Left renal cortex interstitium (tissue), 4 donors: ENCODE data around the gene INF2. TPM values are rescaled to one million over a fixed set of nuclear protein-coding genes. Genes with fewer than 3 reads are reported as not detected.

Experiments used
- DNase-seq, 4 donors: peaks; one replicate each; pipeline ENCODE4 v3.0.0-alpha.2; 2013; ENCODE audit warnings: low read depth in 4 of 4, low spot score in 2 of 4, missing footprints in 1 of 4
- polyA plus RNA-seq, 4 donors: library from polyadenylated mRNA; unstranded; fragments of 120-200 nt; gene quantifications; one replicate each; pipeline ENCODE4 v1.2.1, GENCODE V29; 2013; ENCODE audit not compliant: insufficient read length in 4 of 4

INF2 gene
- polyA plus RNA-seq, 4 donors: 34.1 to 73.9 (median 64.7) TPM

DNA sequence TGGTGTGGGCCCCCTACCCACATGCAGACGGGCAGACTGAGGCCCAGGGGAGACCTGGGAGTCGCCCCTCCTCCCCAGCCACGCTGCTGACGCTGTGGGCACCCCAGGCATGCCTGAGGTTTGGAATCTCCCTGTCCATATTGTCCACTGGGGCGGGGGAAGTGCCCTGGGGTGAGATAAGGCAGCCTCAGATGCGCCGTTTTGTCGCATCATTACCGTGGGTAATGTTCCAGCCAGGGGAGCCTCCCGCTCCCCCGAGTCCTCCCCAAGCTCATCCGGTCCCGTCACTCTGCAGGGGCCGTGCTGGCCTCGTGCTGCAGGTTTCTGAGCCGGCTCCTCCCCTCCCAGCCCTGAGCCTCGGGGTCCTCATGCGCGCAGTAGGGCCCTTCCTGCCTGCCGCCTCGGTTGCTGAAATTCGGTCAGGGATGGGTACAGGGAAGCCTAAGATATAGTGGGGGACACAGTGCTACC lies 11.4 kb downstream of the INF2 start:
- no peak for DNase-seq

DNA sequence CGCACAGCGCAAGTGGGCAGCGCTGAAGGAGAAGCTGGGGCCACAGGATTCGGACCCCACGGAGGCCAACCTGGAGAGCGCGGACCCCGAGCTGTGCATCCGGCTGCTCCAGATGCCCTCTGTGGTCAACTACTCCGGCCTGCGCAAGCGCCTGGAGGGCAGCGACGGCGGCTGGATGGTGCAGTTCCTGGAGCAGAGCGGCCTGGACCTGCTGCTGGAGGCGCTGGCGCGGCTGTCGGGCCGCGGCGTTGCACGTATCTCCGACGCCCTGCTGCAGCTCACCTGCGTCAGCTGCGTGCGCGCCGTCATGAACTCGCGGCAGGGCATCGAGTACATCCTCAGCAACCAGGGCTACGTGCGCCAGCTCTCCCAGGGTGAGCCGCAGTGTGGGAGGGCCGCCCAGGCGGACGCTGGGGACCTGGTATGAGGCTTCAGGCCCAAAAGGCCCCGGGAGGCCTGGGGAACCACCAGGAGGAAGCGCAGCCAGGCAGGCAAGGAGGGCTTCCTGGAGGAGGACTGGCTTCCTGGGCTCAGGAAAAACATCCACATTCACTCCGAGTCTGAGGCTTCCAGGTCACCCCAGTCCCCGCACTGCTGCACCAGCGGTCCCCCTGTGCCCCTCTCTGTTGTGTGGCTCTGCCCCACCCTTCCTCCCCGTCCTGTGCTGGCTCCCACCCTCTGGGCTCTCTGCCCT lies 12.1 kb downstream of the INF2 start:
- no peak for DNase-seq

DNA sequence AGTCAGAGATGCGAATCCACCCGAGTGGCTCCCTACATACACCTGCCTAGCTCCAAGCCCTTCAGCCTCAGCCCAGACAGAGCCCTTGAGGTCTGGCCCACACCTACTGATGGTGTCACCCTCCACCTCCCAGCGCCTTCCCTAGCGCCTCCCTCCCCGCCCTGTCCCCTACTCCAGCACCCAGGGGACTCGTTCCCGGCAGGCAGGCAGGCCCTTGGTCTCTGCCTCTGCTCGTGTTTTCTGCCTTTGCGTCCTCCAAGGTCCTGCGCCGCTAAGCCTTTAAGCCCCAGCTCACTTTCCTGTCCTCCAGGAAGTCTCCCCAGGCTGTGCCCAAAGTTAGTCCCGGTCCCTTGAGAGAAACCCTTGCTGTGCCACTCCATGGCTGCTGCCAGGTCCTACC lies 12.7 kb downstream of the INF2 start:
- DNase-seq: no peak

DNA sequence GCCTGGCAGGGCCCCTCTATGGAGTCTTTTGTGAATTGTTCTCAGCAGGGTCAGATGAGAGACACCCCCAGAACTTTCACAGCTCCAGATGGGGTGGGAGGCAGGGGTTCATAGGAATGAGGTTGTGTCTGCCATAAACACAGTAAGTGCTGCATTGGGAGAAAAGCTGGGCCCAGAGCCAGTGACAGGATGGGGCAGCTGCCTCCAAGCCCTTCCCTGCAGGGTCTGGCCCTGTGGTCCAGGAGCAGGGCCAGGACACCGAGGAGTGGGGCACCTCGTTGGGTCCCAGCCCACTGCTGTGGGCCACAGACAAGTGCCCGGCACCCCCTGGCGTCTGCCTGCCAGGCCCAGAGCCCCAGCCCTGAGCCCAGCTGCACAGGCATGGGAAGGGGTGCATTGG lies 13.3 kb downstream of the INF2 start:
- no peak for DNase-seq

DNA sequence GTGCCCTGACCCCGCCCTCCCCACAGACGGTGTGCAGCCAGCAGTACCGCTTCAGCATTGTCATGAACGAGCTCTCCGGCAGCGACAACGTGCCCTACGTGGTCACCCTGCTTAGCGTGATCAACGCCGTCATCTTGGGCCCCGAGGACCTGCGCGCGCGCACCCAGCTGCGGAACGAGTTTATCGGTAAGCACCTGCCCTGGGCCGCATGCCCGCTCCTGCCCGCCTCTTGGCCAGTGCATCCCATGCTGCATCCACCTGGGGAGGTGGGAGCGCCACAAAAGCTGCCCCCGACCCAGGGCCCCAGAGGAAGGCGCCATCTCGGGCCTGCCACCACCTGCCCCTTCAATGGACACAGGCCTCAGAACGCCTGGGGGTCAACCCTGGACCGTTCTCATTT lies 13.9 kb downstream of the INF2 start:
- DNase-seq: no peak

DNA sequence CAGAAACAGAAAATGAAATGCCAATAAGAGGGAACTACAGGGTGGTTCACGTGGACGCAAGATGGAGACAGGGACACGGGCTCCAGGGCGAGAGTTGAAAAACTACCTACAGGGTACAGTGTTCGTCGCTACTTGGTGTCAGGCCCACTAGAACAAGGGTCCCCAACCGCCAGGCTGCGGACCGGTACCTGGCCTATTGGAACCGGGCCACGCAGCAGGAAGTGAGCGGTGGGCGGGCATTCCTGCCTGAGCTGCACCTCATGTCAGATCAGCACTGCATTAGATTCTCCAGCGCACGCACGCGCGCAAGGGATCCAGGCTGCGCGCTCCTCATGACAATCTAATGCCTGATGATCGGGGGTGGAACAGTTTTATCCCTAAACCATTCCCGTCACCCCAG lies 14.8 kb downstream of the INF2 start:
- DNase-seq: no peak

DNA sequence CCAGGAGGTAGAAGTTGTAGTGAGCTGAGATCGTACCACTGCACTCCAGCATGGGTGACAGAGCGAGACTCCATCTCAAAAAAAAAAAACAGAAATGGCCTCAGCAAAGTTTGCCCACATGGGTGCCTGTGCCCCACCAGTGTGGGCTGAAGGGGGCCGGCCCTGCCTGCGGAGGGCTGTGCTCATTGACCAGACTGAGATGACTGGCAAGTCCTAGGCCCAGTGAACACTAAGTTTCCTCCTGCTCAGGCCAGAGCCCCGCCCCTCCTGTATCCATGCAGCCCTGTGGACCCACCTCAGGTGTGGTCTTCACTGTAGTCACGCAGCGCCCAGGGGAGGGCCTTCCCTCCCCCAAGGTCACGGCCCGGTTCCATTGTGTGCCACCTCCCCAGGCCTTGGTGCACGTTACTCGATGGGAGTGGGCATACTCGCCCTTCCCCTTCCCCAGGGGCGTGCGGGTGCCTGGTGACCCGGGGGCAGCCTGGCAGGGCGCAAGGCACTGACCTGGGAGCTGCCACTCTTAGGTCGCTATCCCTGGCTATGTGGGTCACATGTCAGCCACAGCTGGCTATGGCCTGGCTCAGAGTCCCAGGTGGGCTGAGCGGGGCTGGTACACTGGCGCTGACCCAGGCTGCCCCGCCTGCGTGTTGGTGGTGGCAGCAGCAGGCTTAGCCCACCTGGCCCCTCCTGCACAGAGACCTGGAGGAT lies 16.1 kb downstream of the INF2 start:
- DNase-seq: no peak

DNA sequence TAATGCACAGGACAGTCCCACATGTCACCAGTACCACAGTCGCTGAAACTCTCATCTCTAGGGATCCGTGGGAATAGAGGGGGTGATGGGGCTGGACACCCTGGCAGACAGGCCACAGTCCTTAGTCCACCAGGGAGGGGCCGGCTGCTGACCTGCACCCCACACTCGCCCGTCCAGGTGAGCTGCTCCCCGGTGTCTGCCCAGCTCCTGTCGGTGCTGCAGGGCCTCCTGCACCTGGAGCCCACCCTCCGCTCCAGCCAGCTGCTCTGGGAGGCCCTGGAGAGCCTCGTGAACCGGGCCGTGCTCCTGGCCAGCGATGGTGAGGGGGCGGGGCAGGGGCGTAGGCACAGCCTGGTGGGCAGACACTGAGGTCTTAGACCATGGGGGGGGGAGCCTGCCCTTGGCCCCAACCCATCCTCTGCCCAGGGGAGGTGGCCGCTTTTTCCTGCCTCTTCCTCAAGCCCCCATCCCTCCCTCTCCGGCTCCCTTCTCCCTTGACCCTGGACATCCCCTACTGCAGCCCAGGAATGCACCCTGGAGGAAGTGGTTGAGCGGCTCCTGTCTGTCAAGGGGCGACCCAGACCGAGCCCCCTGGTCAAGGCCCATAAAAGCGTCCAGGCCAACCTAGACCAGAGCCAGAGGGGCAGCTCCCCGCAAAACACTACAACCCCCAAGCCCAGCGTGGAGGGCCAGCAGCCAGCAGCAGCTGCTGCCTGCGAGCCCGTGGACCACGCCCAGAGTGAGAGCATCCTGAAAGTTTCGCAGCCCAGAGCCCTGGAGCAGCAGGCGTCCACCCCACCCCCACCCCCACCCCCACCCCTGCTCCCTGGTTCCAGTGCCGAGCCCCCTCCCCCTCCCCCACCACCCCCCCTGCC lies 17.6 kb downstream of the INF2 start:
- no peak for DNase-seq

DNA sequence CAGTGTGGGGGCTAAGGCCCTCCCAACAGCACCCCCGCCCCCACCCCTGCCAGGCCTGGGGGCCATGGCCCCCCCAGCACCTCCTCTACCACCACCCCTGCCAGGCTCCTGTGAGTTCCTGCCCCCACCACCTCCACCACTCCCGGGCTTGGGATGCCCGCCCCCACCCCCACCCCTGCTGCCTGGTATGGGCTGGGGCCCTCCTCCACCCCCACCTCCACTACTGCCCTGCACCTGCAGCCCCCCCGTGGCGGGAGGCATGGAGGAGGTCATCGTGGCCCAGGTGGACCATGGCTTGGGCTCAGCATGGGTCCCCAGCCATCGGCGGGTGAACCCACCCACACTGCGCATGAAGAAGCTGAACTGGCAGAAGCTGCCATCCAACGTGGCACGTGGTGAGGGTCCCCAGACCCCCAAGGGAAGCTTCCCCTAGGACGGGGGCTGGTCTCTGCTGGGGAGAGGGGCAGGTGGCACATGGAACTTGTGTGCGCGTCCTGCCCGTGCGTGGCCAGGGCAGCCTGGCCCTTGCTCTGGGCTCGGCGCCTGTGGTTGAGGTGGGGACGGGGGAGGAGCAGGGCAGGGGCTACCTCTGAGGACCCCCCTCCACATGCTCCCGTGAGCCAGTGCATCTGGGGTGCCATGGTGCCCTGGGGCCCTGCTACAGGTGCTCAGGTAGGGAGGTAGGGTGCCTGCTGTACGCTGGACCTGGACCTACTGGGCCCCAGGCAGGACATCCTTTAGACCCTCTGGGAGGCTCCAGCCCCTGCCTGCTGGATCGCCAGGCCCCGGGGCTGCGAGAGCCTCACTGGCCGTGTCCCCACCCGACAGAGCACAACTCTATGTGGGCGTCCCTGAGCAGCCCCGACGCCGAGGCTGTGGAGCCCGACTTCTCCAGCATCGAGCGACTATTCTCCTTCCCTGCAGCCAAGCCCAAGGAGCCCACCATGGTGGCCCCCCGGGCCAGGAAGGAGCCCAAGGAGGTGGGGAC lies 18.5 kb downstream of the INF2 start:
- no peak for DNase-seq

DNA sequence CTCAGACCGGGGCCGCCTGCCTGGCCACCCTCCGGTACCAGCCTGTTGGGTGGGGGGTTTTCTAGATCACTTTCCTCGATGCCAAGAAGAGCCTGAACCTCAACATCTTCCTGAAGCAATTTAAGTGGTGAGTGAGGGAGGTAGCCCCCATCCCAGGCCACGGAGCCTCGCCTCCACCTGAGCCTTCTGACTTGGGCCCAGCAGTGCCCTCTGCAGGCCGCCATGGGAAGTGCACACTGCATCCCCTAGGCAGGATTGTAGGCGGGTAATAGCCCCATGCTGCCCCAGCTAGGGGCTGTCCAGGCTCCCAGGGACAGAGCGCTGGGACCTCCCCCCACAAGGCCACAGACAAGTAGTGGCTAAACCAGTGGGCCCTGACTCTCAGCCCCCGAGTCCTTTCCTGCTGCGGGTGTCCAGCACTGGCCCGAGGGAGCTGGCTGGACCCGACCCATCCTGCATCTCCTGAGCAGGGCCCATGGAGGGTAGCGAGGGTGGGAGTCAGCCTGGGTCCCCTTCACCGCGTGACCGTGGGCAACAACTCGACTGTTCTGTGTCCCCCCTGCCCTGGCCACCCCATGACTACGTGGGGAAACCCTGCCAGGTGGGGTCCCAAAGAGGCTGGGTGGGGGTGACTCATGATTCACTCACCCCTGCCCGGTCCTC lies 19.3 kb downstream of the INF2 start:
- DNase-seq: peak in 1 of 4 donors; percentile 55

DNA sequence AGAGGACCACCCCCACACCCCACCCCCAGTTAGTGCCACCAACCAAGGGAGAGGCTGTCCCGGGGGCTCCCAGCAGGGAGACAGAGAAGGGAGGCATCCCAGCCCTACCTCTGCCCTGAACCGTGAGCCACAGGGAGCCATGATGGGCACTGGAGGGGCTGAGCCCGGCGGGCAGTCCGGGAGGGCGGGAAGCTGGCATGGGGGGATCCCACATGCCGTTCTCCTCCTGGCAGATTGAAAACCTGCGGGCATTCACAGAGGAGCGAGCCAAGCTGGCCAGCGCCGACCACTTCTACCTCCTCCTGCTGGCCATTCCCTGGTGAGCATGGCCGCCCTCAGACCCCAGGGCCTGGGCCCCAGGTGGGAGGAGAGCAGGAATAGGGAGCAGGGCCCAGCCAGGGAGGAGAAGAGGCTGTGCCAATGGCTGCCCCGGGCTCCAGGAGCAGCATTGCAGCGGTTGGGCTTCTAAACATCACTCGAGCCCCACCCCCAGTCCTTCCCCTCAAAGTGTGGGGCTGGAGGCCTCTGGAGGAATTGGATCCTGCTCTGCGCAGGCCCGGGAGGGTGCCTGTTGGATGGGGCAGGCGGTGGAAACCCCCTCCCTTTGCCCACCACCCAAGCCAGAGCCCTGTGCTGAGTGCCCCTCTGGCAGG lies 20.1 kb downstream of the INF2 start:
- DNase-seq: no peak

DNA sequence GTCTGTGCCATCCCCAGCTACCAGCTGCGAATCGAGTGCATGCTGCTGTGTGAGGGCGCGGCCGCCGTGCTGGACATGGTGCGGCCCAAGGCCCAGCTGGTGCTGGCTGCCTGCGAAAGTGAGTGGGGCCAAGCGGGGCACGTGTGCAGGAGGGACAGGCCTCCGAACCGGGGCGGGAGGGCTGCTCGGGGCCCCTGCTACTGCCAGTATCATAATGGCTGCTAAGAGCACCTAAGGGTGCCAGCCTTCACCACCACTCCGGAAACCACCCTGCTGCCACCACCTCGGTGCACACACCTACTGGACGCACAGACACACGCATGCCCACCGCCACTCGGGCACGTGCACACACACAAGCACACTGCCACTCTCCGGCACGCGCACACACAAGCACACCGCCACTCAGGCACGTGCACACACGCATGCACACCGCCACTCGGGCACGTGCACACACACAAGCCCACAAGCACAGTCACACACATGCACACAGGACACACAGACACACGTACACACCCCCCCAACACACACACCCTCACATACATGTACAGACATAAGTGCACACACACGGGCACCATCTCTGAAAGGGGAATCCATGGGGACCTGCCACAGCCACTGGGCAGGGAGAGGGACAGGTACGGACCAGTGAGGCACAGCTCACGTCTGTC lies 20.8 kb downstream of the INF2 start:
- DNase-seq: no peak

DNA sequence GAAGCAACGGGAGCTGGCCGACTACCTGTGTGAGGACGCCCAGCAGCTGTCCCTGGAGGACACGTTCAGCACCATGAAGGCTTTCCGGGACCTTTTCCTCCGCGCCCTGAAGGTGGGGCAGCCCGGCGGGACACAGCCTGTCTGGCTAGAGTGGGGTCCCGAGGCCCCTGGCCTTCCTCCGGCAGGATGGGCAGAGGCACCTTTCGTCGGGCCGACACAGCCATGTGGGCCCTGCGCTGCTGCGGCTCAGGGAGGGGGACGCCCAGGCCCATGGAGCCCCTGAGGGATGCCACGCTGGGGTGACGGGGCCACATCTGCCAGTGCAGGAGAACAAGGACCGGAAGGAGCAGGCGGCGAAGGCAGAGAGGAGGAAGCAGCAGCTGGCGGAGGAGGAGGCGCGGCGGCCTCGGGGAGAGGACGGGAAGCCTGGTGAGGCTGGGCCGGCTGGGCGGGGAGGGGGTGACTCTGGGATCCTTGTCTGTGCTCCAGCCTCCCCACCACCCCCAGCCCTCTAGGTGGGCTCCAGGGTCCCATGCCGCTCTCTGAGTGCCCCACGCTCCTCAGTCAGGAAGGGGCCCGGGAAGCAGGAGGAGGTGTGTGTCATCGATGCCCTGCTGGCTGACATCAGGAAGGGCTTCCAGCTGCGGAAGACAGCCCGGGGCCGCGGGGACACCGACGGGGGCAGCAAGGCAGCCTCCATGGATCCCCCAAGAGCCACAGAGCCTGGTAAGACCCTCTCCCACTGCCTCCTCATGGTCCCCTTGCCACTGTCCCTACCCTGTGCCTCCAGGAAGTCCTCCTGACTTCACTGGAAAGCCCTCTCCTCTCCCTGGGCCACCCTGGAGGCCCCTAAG lies 23.7 kb downstream of the INF2 start:
- DNase-seq: no peak

DNA sequence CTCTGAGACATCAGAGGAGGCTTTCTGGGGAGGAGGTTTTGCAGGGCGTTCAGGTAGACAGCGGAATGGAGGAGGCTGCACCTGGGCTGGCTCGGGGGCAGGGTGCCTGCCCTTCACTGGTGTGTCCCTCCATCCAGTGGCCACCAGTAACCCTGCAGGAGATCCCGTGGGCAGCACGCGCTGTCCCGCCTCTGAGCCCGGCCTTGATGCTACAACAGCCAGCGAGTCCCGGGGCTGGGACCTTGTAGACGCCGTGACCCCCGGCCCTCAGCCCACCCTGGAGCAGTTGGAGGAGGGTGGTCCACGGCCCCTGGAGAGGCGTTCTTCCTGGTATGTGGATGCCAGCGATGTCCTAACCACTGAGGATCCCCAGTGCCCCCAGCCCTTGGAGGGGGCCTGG lies 24.6 kb downstream of the INF2 start:
- DNase-seq: no peak

DNA sequence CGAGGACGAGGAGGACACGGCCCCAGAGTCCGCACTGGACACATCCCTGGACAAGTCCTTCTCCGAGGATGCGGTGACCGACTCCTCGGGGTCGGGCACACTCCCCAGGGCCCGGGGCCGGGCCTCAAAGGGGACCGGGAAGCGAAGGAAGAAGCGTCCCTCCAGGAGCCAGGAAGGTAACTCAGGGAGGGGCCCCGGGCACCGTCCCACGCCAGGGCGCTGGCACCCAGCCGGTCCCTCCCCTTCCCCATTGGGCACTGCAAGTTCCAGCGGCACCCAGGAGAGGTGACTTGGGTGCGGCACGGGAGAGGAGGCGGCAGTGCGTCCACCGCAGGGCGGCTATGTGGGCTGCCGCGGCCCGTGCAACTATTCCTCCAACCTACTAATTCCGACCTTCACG lies 25.3 kb downstream of the INF2 start:
- no peak for DNase-seq

DNA sequence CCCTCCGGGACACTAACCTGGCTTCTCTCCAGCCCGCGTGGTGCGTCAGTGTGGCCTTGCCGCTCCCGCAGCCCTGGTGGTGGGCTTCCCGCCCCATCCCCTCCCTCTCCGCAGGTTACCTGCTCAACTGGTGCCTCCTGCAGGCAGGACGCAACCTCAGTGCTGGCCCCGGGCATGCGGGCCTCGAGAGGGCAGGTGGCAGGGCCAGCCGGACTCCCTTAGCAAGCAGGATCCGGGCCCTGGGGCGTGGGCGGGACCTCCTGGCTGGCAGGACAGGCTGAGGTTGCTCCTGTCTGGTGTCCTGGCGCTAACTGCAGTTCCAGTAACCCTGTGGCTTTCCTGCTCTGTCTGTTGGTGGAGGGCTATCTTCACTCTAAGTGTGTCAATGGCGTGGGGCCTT lies 26.0 kb downstream of the INF2 start:
- no peak for DNase-seq

DNA sequence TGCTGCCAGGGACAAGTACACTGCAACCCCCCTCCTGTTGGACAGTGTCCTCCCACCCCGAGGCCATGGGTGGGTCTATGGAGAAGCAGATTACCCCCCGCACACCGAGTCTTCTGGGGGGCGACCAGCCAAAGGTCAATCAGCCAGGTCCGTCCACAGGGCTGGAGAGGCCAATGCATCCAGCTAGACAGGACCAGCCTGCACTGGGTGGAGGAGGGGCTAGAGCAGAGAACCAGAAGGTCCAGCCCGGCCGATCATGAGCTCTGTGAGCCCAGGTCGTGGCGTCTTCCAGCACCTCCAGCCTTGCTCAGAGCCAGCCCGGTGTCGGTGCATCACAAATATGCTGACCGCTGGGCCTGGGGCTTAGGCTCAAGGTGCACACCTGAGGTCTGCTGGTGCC lies 26.5 kb downstream of the INF2 start:
- no peak for DNase-seq

DNA sequence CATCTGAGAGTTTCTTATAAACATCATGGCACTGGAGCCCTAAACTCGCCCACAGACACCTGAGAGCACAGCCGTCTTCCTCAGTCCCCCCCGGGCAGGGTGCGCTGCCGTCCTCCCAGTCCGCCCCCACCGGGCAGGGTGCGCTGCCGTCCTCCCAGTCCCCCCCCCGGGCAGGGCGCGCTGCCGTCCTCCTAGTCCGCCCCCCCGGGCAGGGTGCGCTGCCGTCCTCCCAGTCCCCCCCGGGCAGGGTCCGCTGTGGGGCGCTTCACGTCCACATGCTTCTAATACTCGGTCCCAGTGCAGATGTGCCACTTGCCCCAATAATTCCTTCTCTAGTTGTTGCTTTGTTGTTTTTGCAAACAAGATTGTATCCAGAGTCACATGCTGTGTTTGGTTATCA lies 27.7 kb downstream of the INF2 start:
- DNase-seq: no peak
